HCT116 (cell line): ENCODE measurements around the gene OBSL1. TPM values are rescaled to one million over a fixed set of nuclear protein-coding genes. Genes with fewer than 3 reads are reported as not detected.

Source experiments
- ATAC-seq: fragments of 200-7000 bp; cut with Tn5 transposase; 2 replicates; pipeline ENCODE4 v1.9.1; 2020; ENCODE audit warnings: mild to moderate bottlenecking, moderate library complexity
- BruUV-seq: library from RNA; stranded (reverse); fragments of 400-500 nt; replicated peaks from 2 replicates; lab custom pipeline; 2021; lab: Mats Ljungman, UMichigan
- CTCF ChIA-PET: fragments of 300-600 bp; sonication (Branson Sonifier 250); formaldehyde crosslinking; loops from one replicate; lab custom pipeline; 2021; ENCODE audit warnings: antibody characterized with exemption; lab: Charles Lee
- POLR2A ChIA-PET: fragments of 300-600, 350-600 bp; sonication (Branson Sonifier 250); formaldehyde crosslinking; loops from one replicate; lab custom pipeline; 2021; ENCODE audit warnings: antibody characterized with exemption; lab: Charles Lee
- RAD21 ChIA-PET, 2 experiments: fragments of 300-600 bp; sonication (Branson Sonifier 250); formaldehyde crosslinking; loops; one replicate each; lab custom pipeline; 2023; ENCODE audit warnings: low total read pairs in 2 of 2; ENCODE audit not compliant: uncharacterized antibody in 2 of 2, unreplicated experiment in 2 of 2, low non-redundant PET in 1 of 2; lab: Charles Lee
- DNase-seq: peaks from one replicate; pipeline ENCODE4 v3.0.0-alpha.2; 2010; ENCODE audit warnings: low read depth, low spot score
- H2AFZ ChIP-seq: fragments of 200-600 bp; shearing (Covaris generic), sonication (generic); 2 replicates; pipeline ENCODE4 v1.6.1; 2017; ENCODE audit warnings: low read depth, mixed run types, mixed read lengths, antibody characterized with exemption, low read length; ENCODE audit not compliant: poor library complexity, severe bottlenecking
- H3K27ac ChIP-seq: 2 replicates; pipeline ENCODE4 v1.5.1; 2012; ENCODE audit warnings: low read depth, low read length
- H3K27me3 ChIP-seq: fragments of 200-600 bp; sonication (generic); 2 replicates; pipeline ENCODE4 v1.6.1; 2016; ENCODE audit warnings: mixed run types, low read length, mixed read lengths; ENCODE audit not compliant: insufficient read depth
- H3K36me3 ChIP-seq, 2 experiments: fragments of 200-500 bp in 1 of 2; fragments of 200-600 bp in 1 of 2; sonication (Bioruptor generic) in 1 of 2; sonication (generic) in 1 of 2; 2 replicates each; pipeline versions ENCODE4 v1.5.1 to v1.6.1; 2014 to 2016; ENCODE audit warnings: low read length in 2 of 2, inconsistent platforms in 1 of 2, mixed read lengths in 1 of 2, mixed run types in 1 of 2; ENCODE audit not compliant: insufficient read depth in 2 of 2, control insufficient read depth in 1 of 2
- H3K4me1 ChIP-seq, 2 experiments: fragments of 200-600 bp in 1 of 2; sonication (generic) in 1 of 2; 2 replicates each; pipeline versions ENCODE4 v1.5.1 to v1.6.1; 2012 to 2017; ENCODE audit warnings: low read length in 2 of 2, inconsistent platforms in 1 of 2, mild to moderate bottlenecking in 1 of 2, mixed read lengths in 1 of 2, mixed run types in 1 of 2, moderate library complexity in 1 of 2; ENCODE audit not compliant: insufficient read depth in 2 of 2, control insufficient read depth in 1 of 2
- H3K4me2 ChIP-seq: fragments of 200-600 bp; sonication (generic); 2 replicates; pipeline ENCODE4 v1.6.1; 2017; ENCODE audit warnings: mixed run types, low read length, mixed read lengths
- H3K4me3 ChIP-seq, 2 experiments: fragments of 200-600 bp in 1 of 2; sonication (generic) in 1 of 2; replicated peaks in 1 of 2; 2 replicates each; pipeline ENCODE4 v1.5.1; 2011 to 2016; ENCODE audit warnings: low read length in 2 of 2, control low read depth in 1 of 2, low read depth in 1 of 2, mild to moderate bottlenecking in 1 of 2, mixed read lengths in 1 of 2, mixed run types in 1 of 2
- H3K79me2 ChIP-seq: fragments of 200-600 bp; sonication (generic); 2 replicates; pipeline ENCODE4 v1.6.1; 2017; ENCODE audit warnings: mild to moderate bottlenecking, mixed run types, low read length, moderate library complexity, mixed read lengths; ENCODE audit not compliant: insufficient read depth
- H3K9ac ChIP-seq: fragments of 200-600 bp; sonication (generic); 2 replicates; pipeline ENCODE4 v1.6.1; 2016; ENCODE audit warnings: low read length, mixed read lengths
- H3K9me2 ChIP-seq: fragments of 200-600 bp; sonication (generic), shearing (Covaris generic); 2 replicates; pipeline ENCODE4 v1.6.1; 2017; ENCODE audit warnings: mixed run types, mild to moderate bottlenecking, moderate library complexity; ENCODE audit not compliant: insufficient read depth
- H3K9me3 ChIP-seq, 2 experiments: fragments of 200-500 bp in 1 of 2; fragments of 200-600 bp in 1 of 2; sonication (Bioruptor generic) in 1 of 2; sonication (generic) in 1 of 2; 2 replicates each; pipeline ENCODE4 v1.6.1; 2014 to 2017; ENCODE audit warnings: low read length in 2 of 2, mixed read lengths in 2 of 2, inconsistent platforms in 1 of 2, low read depth in 1 of 2, mild to moderate bottlenecking in 1 of 2, mixed run types in 1 of 2, moderate library complexity in 1 of 2; ENCODE audit not compliant: control insufficient read depth in 1 of 2, insufficient read depth in 1 of 2
- H4K20me1 ChIP-seq: fragments of 200-600 bp; sonication (generic), shearing (Covaris generic); 2 replicates; pipeline ENCODE4 v1.6.1; 2017; ENCODE audit warnings: mixed run types, mild to moderate bottlenecking, moderate library complexity; ENCODE audit not compliant: insufficient read depth
- CBX3 ChIP-seq: IDR thresholded peaks from 2 replicates; pipeline ENCODE4 v1.6.1; 2012; ENCODE audit warnings: low read depth
- EZH2 ChIP-seq: fragments of 200-600 bp; sonication (generic); IDR thresholded peaks from 2 replicates; pipeline ENCODE4 v1.6.1; 2017; ENCODE audit warnings: antibody characterized with exemption, mixed run types
- MAX ChIP-seq: IDR thresholded peaks from 2 replicates; pipeline ENCODE4 v1.6.1; 2012
- REST ChIP-seq: IDR thresholded peaks from 2 replicates; pipeline ENCODE4 v1.6.1; 2012; ENCODE audit warnings: low read depth
- YY1 ChIP-seq: IDR thresholded peaks from 2 replicates; pipeline ENCODE4 v1.6.1; 2011; ENCODE audit warnings: low read length, low read depth, moderate library complexity, mild to moderate bottlenecking; ENCODE audit not compliant: insufficient replicate concordance; ENCODE audit errors: extremely low read depth
- intact Hi-C: fragments of 100-400 bp; cut with micrococcal nuclease; formaldehyde crosslinking; loops from 2 replicates; pipeline ENCODE4 v1.10.0; 2022
- total RNA-seq: library from RNA; stranded (reverse); gene quantifications from one replicate; pipeline ENCODE4 v1.2.1, GENCODE V29; 2021; ENCODE audit not compliant: unreplicated experiment

Gene OBSL1
- total RNA-seq, 1 experiment from 2014 or later, result 45.2 TPM

- POLR2A ChIA-PET, result interaction anchor here (1.4 kb wide), 1 partner anchor 30 kb away, joined by 3 read pairs; no protein-coding TSS in a partner anchor
- H3K27me3 ChIP-seq, result no peaks in the 10 kb centered on the region
- intact Hi-C loops, result no loop called here
These were observed 43.9 kb downstream of the OBSL1 start for GRCh38 chr2:219527472-219527871.

More at GRCh38 chr2:219527472-219527871, 43.9 kb downstream of the OBSL1 start:
- no peaks in the 10 kb centered on the region for H3K9me2 ChIP-seq
- TF ChIP-seq CBX3 (no peak), MAX (no peak), EZH2 (no peak), REST (no peak), YY1 (no peak)
- TF ChIP-seq, all 23 proteins: peak for 0
- Histone ChIP-seq H3K4me1 (peaks cover 20 to 52% of the 10 kb centered on the region in 2 experiments), H3K4me2 (no peak overlapping the region), H3K4me3 (no peak overlapping the region), H3K9me3 (no peaks in the 10 kb centered on the region), H3K79me2 (no peaks in the 10 kb centered on the region), H2AFZ (no peak overlapping the region), H4K20me1 (no peaks in the 10 kb centered on the region), H3K9ac (no peak overlapping the region), H3K27ac (no peak overlapping the region), H3K36me3 (no peaks in the 10 kb centered on the region)
- ChIA-PET RAD21 (no interaction called here), CTCF (interaction anchor here (0.7 to 7.7 kb wide), 6 partner anchors 17 to 232 kb away, joined by 3 to 109 read pairs (median 40); partner anchors contain the start of genes DNPEP and GMPPA)
- no TSS peak for BruUV-seq
- DNase-seq (no peak), ATAC-seq (no peak)
